ENCODE results near the gene SORBS2.

GRCh38 chr4:185754961-185755360 is 57.0 kb downstream of the SORBS2 start:
- TF ChIP-seq, protein P1, sequence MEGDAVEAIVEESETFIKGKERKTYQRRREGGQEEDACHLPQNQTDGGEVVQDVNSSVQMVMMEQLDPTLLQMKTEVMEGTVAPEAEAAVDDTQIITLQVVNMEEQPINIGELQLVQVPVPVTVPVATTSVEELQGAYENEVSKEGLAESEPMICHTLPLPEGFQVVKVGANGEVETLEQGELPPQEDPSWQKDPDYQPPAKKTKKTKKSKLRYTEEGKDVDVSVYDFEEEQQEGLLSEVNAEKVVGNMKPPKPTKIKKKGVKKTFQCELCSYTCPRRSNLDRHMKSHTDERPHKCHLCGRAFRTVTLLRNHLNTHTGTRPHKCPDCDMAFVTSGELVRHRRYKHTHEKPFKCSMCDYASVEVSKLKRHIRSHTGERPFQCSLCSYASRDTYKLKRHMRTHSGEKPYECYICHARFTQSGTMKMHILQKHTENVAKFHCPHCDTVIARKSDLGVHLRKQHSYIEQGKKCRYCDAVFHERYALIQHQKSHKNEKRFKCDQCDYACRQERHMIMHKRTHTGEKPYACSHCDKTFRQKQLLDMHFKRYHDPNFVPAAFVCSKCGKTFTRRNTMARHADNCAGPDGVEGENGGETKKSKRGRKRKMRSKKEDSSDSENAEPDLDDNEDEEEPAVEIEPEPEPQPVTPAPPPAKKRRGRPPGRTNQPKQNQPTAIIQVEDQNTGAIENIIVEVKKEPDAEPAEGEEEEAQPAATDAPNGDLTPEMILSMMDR (IDR thresholded peaks at IDR 0.05): no peak
- TF ChIP-seq POLR2A (IDR thresholded peaks at IDR 0.05): no peak

Data from tibial nerve (tissue), 3 donors.